Large intestine (tissue), 3 donors: ENCODE results near the gene PTPRU. TPM values are rescaled to one million over a fixed set of nuclear protein-coding genes. Genes with fewer than 3 reads are reported as not detected.

Experiments used
- DNase-seq, 2 donors: peaks; one replicate each; pipeline versions ENCODE4 v3.0.0 to v3.0.0-alpha.2; 2013
- H3K27ac ChIP-seq: one replicate; pipeline ENCODE4 v1.5.1; 2013; ENCODE audit warnings: low read length
- H3K27me3 ChIP-seq: 2 replicates; pipeline ENCODE4 v1.6.1; 2013; ENCODE audit warnings: low read length; ENCODE audit not compliant: control insufficient read depth, insufficient read depth
- H3K36me3 ChIP-seq: 2 replicates; pipeline ENCODE4 v1.6.1; 2013; ENCODE audit warnings: low read length; ENCODE audit not compliant: control insufficient read depth, insufficient read depth
- H3K4me1 ChIP-seq: one replicate; pipeline ENCODE4 v1.6.1; 2013; ENCODE audit warnings: low read length; ENCODE audit not compliant: control insufficient read depth, insufficient read depth
- H3K4me3 ChIP-seq: one replicate; pipeline ENCODE4 v1.5.1; 2013; ENCODE audit warnings: low read length
- H3K9me3 ChIP-seq: one replicate; pipeline ENCODE4 v1.6.1; 2013; ENCODE audit warnings: mild to moderate bottlenecking, low read depth, low read length, moderate library complexity; ENCODE audit not compliant: control insufficient read depth
- WGBS: methylation state at CpG from one replicate; pipeline ENCODE4 v1.1.5; 2013; ENCODE audit warnings: low lambda C conversion rate; ENCODE audit not compliant: insufficient coverage; 5-methylcytosine and 5-hydroxymethylcytosine counted together
- polyA plus RNA-seq: library from polyadenylated mRNA; unstranded; fragments of 120-200 nt; gene quantifications from one replicate; pipeline ENCODE4 v1.2.1, GENCODE V29; 2013

Gene PTPRU
- polyA plus RNA-seq, 1 donor: 17.6 TPM

GRCh38 chr1:29243023-29243870 is 6.9 kb downstream of the PTPRU start:
- Histone ChIP-seq H3K27ac (no peak overlapping the region), H3K36me3 (no peaks in the 10 kb centered on the region), H3K4me3 (no peak overlapping the region), H3K4me1 (peaks cover 16% of the 10 kb centered on the region), H3K9me3 (no peaks in the 10 kb centered on the region), H3K27me3 (peaks cover 16% of the 10 kb centered on the region)
- no peak for DNase-seq
- WGBS: 100% methylated on average over 1 of the region's 16 CpGs

GRCh38 chr1:29243871-29244200 is 7.5 kb downstream of the PTPRU start:
- Histone ChIP-seq H3K9me3 (no peaks in the 10 kb centered on the region), H3K4me1 (peaks cover 12% of the 10 kb centered on the region), H3K27ac (no peak overlapping the region), H3K36me3 (no peaks in the 10 kb centered on the region), H3K4me3 (no peak overlapping the region), H3K27me3 (peaks cover 10% of the 10 kb centered on the region)
- no CpG with 5 or more reads among the region's 3 CpGs for WGBS
- DNase-seq: no peak

- H3K4me3 ChIP-seq: no peak overlapping the region
- no peaks in the 10 kb centered on the region for H3K4me1 ChIP-seq
- WGBS: no CpG with 5 or more reads among the region's 6 CpGs
- no peaks in the 10 kb centered on the region for H3K9me3 ChIP-seq
- H3K27ac ChIP-seq: no peak overlapping the region
- DNase-seq: no peak
- no peaks in the 10 kb centered on the region for H3K27me3 ChIP-seq
- no peaks in the 10 kb centered on the region for H3K36me3 ChIP-seq
These were observed 8.9 kb downstream of the PTPRU start for GRCh38 chr1:29245261-29245660.

GRCh38 chr1:29245876-29246275 is 9.6 kb downstream of the PTPRU start:
- WGBS: no CpG with 5 or more reads among the region's 5 CpGs
- H3K27me3 ChIP-seq: no peaks in the 10 kb centered on the region
- no peak overlapping the region for H3K27ac ChIP-seq
- H3K4me3 ChIP-seq: no peak overlapping the region
- H3K9me3 ChIP-seq: no peaks in the 10 kb centered on the region
- DNase-seq: no peak
- H3K4me1 ChIP-seq: no peaks in the 10 kb centered on the region
- H3K36me3 ChIP-seq: no peaks in the 10 kb centered on the region

GRCh38 chr1:29247044-29247443 is 10.7 kb downstream of the PTPRU start:
- WGBS: no CpG with 5 or more reads among the region's 3 CpGs
- no peaks in the 10 kb centered on the region for H3K9me3 ChIP-seq
- no peak overlapping the region for H3K27ac ChIP-seq
- H3K4me1 ChIP-seq: no peaks in the 10 kb centered on the region
- H3K36me3 ChIP-seq: no peaks in the 10 kb centered on the region
- no peak overlapping the region for H3K4me3 ChIP-seq
- DNase-seq: no peak
- no peaks in the 10 kb centered on the region for H3K27me3 ChIP-seq

- Histone ChIP-seq H3K9me3 (no peaks in the 10 kb centered on the region), H3K27ac (no peak overlapping the region), H3K36me3 (no peaks in the 10 kb centered on the region), H3K27me3 (no peaks in the 10 kb centered on the region), H3K4me1 (no peaks in the 10 kb centered on the region), H3K4me3 (no peak overlapping the region)
- no CpG with 5 or more reads among the region's 8 CpGs for WGBS
- DNase-seq: no peak
These were observed 11.4 kb downstream of the PTPRU start for GRCh38 chr1:29247571-29248273.

- H3K27ac ChIP-seq: no peak overlapping the region
- H3K27me3 ChIP-seq: no peaks in the 10 kb centered on the region
- no peaks in the 10 kb centered on the region for H3K4me1 ChIP-seq
- WGBS: no CpG with 5 or more reads among the region's 2 CpGs
- DNase-seq: no peak
- no peak overlapping the region for H3K4me3 ChIP-seq
- H3K36me3 ChIP-seq: no peaks in the 10 kb centered on the region
- no peaks in the 10 kb centered on the region for H3K9me3 ChIP-seq
These were observed 12.1 kb downstream of the PTPRU start for GRCh38 chr1:29248409-29248808.

- Histone ChIP-seq H3K36me3 (no peaks in the 10 kb centered on the region), H3K27ac (no peak overlapping the region), H3K4me3 (no peak overlapping the region), H3K4me1 (no peaks in the 10 kb centered on the region), H3K27me3 (no peaks in the 10 kb centered on the region), H3K9me3 (no peaks in the 10 kb centered on the region)
- no CpG with 5 or more reads among the region's 8 CpGs for WGBS
- DNase-seq: no peak
These were observed 12.9 kb downstream of the PTPRU start for GRCh38 chr1:29249170-29249691.

GRCh38 chr1:29249951-29250581 is 13.7 kb downstream of the PTPRU start:
- no peaks in the 10 kb centered on the region for H3K27me3 ChIP-seq
- H3K9me3 ChIP-seq: no peaks in the 10 kb centered on the region
- no peak overlapping the region for H3K4me3 ChIP-seq
- H3K27ac ChIP-seq: no peak overlapping the region
- WGBS: no CpG with 5 or more reads among the region's 2 CpGs
- H3K36me3 ChIP-seq: no peaks in the 10 kb centered on the region
- no peaks in the 10 kb centered on the region for H3K4me1 ChIP-seq
- DNase-seq: no peak
